Peyer's patch (tissue), 4 donors: ENCODE measurements around the gene SYNE4.

Experiments
- POLR2A ChIP-seq, 2 donors: fragments of 450-650 bp; IDR thresholded peaks; one replicate each; pipeline ENCODE4 v1.5.1; 2017; ENCODE audit warnings: antibody characterized with exemption in 2 of 2, mild to moderate bottlenecking in 2 of 2, moderate library complexity in 2 of 2
- TF ChIP-seq, protein P1 (sequence below), 6 experiments: fragments of 450-650 bp in 4 of 6; fragments of 200-600 bp in 2 of 6; sonication (generic) in 1 of 6; IDR thresholded peaks; one replicate each; pipeline ENCODE4 v1.5.1; 2017 to 2019; ENCODE audit warnings: antibody characterized with exemption in 6 of 6, mild to moderate bottlenecking in 3 of 6, moderate library complexity in 1 of 6

DNA sequence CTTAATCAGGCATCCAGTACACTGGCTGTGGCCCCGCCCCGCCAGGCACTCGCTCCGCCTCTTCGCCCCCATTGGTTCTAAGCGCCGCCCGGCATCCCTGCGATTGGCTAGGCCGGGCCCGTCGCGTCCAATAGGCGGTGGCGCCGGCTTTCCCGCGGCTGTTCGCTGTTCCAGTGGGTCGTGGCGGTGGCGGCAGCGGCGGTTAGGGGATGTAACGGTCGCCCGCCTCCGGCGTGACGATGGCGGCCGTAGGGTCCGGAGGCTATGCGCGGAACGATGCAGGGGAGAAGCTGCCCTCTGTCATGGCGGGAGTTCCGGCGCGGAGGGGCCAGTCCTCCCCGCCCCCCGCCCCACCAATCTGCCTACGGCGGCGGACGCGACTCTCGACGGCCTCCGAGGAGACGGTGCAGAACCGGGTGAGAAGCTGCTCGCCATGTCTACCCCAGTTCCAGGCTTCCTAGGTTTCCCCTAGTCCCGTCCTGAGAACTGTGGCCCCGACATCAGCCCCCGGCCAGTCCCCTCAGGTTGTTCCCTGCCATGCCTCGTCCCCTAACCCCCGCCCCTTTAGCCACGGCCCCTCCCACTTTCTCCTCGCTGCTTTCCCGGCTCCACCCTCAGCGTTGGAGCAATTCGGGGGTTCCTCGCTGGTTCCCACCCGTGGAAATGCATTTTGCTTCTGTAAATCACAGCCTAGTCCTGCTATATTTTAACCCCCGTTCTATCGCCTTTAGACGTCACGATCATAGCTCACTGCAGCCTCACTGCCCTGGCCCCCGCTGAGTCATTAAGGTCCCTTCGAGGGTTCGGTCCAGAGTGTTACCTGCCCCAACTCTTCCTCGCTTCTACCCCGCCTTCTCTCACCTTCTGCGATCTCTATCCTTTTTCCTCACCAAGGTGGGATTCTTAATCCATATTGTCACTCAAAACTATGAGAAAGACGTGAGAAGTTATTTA lies 46.4 kb upstream of the SYNE4 start, which contains the start of gene WDR62:
- TF ChIP-seq, protein P1, sequence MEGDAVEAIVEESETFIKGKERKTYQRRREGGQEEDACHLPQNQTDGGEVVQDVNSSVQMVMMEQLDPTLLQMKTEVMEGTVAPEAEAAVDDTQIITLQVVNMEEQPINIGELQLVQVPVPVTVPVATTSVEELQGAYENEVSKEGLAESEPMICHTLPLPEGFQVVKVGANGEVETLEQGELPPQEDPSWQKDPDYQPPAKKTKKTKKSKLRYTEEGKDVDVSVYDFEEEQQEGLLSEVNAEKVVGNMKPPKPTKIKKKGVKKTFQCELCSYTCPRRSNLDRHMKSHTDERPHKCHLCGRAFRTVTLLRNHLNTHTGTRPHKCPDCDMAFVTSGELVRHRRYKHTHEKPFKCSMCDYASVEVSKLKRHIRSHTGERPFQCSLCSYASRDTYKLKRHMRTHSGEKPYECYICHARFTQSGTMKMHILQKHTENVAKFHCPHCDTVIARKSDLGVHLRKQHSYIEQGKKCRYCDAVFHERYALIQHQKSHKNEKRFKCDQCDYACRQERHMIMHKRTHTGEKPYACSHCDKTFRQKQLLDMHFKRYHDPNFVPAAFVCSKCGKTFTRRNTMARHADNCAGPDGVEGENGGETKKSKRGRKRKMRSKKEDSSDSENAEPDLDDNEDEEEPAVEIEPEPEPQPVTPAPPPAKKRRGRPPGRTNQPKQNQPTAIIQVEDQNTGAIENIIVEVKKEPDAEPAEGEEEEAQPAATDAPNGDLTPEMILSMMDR (IDR thresholded peaks at IDR 0.05): no peak
- no peak for TF ChIP-seq POLR2A (IDR thresholded peaks at IDR 0.05)
